GM12878 (cell line): ENCODE measurements around the gene ZMYND12.

ENCODE experiments used
- PAX5 ChIP-seq: IDR thresholded peaks from 2 replicates; pipeline ENCODE4 v1.6.1; 2011; ENCODE audit warnings: low read depth, low read length, borderline replicate concordance
- TCF12 ChIP-seq: IDR thresholded peaks from 2 replicates; pipeline ENCODE4 v1.6.1; 2011; ENCODE audit warnings: low read depth, mild to moderate bottlenecking, low read length

- TF ChIP-seq PAX5 (no peak), TCF12 (no peak)
These were observed 15.9 kb downstream of the ZMYND12 start for GRCh38 chr1:42439940-42440339.
